Esophagus squamous epithelium (tissue), 5 donors: ENCODE data around the gene NCS1. TPM values are rescaled to one million over a fixed set of nuclear protein-coding genes. Genes with fewer than 3 reads are reported as not detected.

Experiments used
- DNase-seq: peaks from one replicate; lab custom pipeline; 2025; lab: John Stamatoyannopoulos, UW
- H3K27ac ChIP-seq, 4 donors: fragments of 200-600 bp; sonication (generic); one replicate each; pipeline ENCODE4 v1.5.1; 2016 to 2019; ENCODE audit warnings: mild to moderate bottlenecking in 1 of 4
- H3K27me3 ChIP-seq, 4 donors: fragments of 200-600 bp; sonication (generic); 1 replicate in 3 of 4; 2 replicates in 1 of 4; pipeline versions ENCODE4 v1.5.1 to v1.6.0; 2017 to 2021; ENCODE audit warnings: antibody characterized with exemption in 1 of 4
- H3K36me3 ChIP-seq, 3 donors: fragments of 200-600 bp; sonication (generic); one replicate each; pipeline ENCODE4 v1.5.1; 2016 to 2019
- H3K4me1 ChIP-seq, 3 donors: fragments of 200-600 bp; sonication (generic); one replicate each; pipeline ENCODE4 v1.5.1; 2017 to 2019
- H3K4me3 ChIP-seq, 4 donors: fragments of 200-600 bp; sonication (generic); 1 replicate in 3 of 4; 2 replicates in 1 of 4; pipeline ENCODE4 v1.5.1; 2016 to 2019; ENCODE audit warnings: mild to moderate bottlenecking in 2 of 4, moderate library complexity in 1 of 4
- H3K9me3 ChIP-seq, 3 donors: fragments of 200-600 bp; sonication (generic); one replicate each; pipeline ENCODE4 v1.5.1; 2016 to 2019
- CTCF ChIP-seq, 6 experiments: fragments of 450-650 bp in 4 of 6; fragments of 200-600 bp in 2 of 6; sonication (generic) in 2 of 6; IDR thresholded peaks; one replicate each; pipeline ENCODE4 v1.5.1; 2016 to 2019; ENCODE audit warnings: antibody characterized with exemption in 6 of 6, mild to moderate bottlenecking in 4 of 6, moderate library complexity in 4 of 6
- POLR2A ChIP-seq, 4 donors: fragments of 450-650 bp; IDR thresholded peaks; one replicate each; pipeline ENCODE4 v1.6.1; 2017; ENCODE audit warnings: antibody characterized with exemption in 4 of 4, mild to moderate bottlenecking in 4 of 4, moderate library complexity in 3 of 4
- WGBS, 2 donors: methylation state at CpG; one replicate each; pipeline ENCODE4 v1.1.5; 2018; 5-methylcytosine and 5-hydroxymethylcytosine counted together
- intact Hi-C: fragments of 100-400 bp; cut with DNase I; formaldehyde crosslinking; loops from one replicate; pipeline ENCODE4 v1.15.0; 2022
- total RNA-seq, 4 donors: library from RNA; depleted of rRNA; stranded (reverse); fragments of >200 nt; gene quantifications; one replicate each; pipeline ENCODE4 v1.1.0, GENCODE V29; 2016
- donor health status: DM: yes; HTN: yes; CAD: no.

The NCS1 gene
- total RNA-seq, 4 donors from 2014 or later, result 9.3 to 31.3 (median 15.2) TPM

GRCh38 chr9:130206579-130206978, 34.4 kb downstream of the NCS1 start:
- WGBS, 2 donors, result 73 to 83% methylated on average over 5 to 12 of the region's 16 CpGs
- intact Hi-C loops, result no loop called here
- H3K27ac ChIP-seq, result peak overlapping the region; percentile 4 to 84 (median 72)

GRCh38 chr9:130207241-130207992, 35.2 kb downstream of the NCS1 start:
- no peak for DNase-seq
- Histone ChIP-seq H3K27ac (peak overlapping the region; percentile 4 to 84 (median 72)), H3K36me3 (no peaks in the 10 kb centered on the region), H3K4me3 (no peak overlapping the region), H3K27me3 (no peaks in the 10 kb centered on the region), H3K4me1 (peaks cover 2 to 37% (median 5%) of the 10 kb centered on the region in 3 donors), H3K9me3 (no peaks in the 10 kb centered on the region)
- WGBS, 2 donors, result 65% methylated on average over 6 to 13 of the region's 17 CpGs
- TF ChIP-seq CTCF (IDR thresholded peaks at IDR 0.05) (no peak), POLR2A (IDR thresholded peaks at IDR 0.05) (no peak)
- intact Hi-C loops, result no loop called here

More at GRCh38 chr9:130206579-130206978, 34.4 kb downstream of the NCS1 start:
- Histone ChIP-seq H3K9me3 (no peaks in the 10 kb centered on the region), H3K36me3 (no peaks in the 10 kb centered on the region), H3K4me1 (peaks cover 0 to 37% (median 0%) of the 10 kb centered on the region in 3 donors), H3K4me3 (no peak overlapping the region), H3K27me3 (no peaks in the 10 kb centered on the region)
- no peak for DNase-seq
- TF ChIP-seq POLR2A (IDR thresholded peaks at IDR 0.05) (no peak), CTCF (IDR thresholded peaks at IDR 0.05) (no peak)

DNA sequence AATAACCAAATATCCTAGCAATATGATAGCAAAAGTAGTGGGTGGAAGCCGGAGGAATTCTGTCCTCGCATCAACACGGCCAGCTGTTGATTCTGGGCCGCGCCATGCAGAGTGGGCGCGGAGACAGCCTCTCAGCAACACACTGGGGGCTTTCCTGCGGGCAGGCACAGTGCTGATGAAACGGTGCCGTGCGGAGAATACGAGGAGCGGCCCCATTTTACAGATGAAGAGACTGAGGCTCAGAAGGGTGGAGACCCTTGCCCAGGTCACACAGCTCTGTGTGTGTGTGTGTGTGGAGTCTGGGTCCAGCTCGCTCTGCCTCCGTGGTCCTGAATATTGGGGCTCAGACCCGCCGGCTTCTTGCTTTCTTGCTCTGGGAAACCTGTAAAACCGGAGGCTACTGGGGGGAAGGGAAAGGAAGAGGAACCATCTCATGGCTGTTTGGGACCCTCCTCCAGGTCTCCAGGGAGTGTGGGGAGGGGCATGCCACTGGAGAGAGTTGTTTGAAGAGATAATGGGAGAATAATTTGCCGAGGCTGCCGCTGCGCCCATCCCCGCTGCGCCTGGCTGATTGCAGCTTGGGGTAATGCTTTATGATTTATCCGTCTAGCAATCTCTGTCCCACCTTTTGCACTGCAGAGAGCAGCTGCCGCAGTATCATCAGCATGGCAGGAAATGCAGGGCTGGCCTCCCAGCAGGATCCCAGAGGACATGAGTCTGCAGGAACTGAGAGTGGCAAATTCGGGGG, 36.6 kb downstream of the NCS1 start:
- WGBS, 2 donors, result 67 to 69% methylated on average over 17 to 25 of the region's 26 CpGs

DNA sequence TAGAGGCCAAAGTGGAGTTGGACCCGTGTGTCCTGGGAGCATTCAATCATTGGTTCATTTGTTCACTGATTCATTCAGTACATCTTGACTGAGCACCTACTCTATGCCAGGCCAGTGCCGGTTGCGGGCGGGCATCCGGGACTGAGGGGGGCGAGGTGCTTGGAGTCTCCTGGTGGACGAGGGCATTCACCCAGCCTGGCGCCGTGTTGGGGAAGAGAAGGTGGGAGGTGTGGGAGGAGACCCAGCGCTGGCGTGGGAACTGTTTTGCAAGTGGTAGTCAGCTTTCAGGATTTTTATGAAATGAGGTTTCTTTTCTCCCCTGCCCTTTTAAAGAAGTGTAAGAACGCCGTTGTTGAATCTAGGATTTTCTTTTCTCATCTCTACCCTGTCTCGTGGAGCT, 37.2 kb downstream of the NCS1 start:
- H3K9me3 ChIP-seq, result no peaks in the 10 kb centered on the region
- TF ChIP-seq CTCF (IDR thresholded peaks at IDR 0.05) (no peak), POLR2A (IDR thresholded peaks at IDR 0.05) (no peak)
- H3K36me3 ChIP-seq, result no peaks in the 10 kb centered on the region
- intact Hi-C loops, result no loop called here
- peak overlapping the region; percentile 22 to 84 (median 72) for H3K27ac ChIP-seq
- no peak overlapping the region for H3K4me3 ChIP-seq
- DNase-seq, result no peak
- H3K4me1 ChIP-seq, result peaks cover 7 to 57% (median 11%) of the 10 kb centered on the region in 3 donors
- no peaks in the 10 kb centered on the region for H3K27me3 ChIP-seq
- 52 to 69% methylated on average over 6 to 13 of the region's 14 CpGs for WGBS, 2 donors

More for the DNA sequence above, 36.6 kb downstream of the NCS1 start:
- Histone ChIP-seq H3K9me3 (no peaks in the 10 kb centered on the region), H3K27me3 (no peaks in the 10 kb centered on the region), H3K36me3 (no peaks in the 10 kb centered on the region), H3K4me3 (no peak overlapping the region), H3K27ac (peak overlapping the region in 3 of 4 donors; percentile 65 to 84 (median 79)), H3K4me1 (peaks cover 7 to 50% (median 11%) of the 10 kb centered on the region in 3 donors)
- TF ChIP-seq POLR2A (IDR thresholded peaks at IDR 0.05), result no peak
- TF ChIP-seq CTCF (IDR thresholded peaks at IDR 0.05), result no peak
- intact Hi-C loops, result no loop called here
- DNase-seq, result no peak
